MV-4-11 (cell line): ENCODE measurements around the gene HES4.
"Not testable (repeated sequence)": the region's sequence is repeated elsewhere in the genome, so short reads cannot be mapped to it uniquely, and the experiment has no call there.

Experiments used
- DNase-seq: peaks from one replicate; lab custom pipeline; 2025; lab: John Stamatoyannopoulos, UW

HES4 gene

DNA sequence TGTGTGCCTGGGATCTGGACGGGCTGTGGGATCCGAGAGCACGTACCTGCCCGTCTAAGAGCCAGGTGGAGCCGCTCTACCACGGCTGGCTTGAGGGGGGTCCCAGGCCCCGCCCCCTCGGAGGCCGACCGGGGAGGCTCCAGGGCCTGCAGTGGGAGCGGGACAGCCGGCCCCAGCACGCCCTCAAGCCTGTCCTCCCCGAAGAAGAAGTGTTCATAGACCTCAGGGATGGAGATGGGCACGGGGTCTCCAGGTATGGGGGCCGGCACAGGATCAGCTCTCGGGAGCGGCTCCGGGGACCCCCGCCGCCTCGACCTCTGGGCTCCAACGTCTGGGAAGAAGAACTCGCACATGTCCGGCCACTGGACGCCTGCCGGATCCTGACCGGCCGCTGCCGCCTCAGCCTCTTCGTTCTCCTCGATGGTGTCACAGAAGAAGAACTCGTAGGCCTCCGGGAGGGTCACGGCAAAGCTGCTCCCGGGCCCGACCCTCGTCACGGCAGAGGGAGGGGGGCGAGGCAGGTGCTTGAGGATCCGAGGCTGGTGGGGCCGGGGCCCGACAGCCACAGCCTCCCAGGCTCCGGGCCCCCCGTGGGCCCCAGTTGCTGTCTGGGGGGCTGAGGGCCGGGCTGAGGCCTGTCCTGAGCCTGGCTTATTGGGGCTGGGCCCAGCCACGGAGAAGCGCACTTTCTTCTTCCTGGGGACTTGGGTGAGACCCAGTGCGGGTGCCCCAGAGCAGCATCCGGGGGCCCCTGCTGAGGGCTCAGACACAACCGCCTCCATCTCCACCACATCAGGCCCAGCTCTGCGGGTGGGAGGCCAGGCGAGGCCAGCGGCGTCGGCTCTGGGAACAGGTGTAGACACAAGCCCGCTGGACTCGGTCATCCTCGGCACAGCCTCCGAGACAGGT lies 20.8 kb downstream of the HES4 start:
- no peak for DNase-seq

DNA sequence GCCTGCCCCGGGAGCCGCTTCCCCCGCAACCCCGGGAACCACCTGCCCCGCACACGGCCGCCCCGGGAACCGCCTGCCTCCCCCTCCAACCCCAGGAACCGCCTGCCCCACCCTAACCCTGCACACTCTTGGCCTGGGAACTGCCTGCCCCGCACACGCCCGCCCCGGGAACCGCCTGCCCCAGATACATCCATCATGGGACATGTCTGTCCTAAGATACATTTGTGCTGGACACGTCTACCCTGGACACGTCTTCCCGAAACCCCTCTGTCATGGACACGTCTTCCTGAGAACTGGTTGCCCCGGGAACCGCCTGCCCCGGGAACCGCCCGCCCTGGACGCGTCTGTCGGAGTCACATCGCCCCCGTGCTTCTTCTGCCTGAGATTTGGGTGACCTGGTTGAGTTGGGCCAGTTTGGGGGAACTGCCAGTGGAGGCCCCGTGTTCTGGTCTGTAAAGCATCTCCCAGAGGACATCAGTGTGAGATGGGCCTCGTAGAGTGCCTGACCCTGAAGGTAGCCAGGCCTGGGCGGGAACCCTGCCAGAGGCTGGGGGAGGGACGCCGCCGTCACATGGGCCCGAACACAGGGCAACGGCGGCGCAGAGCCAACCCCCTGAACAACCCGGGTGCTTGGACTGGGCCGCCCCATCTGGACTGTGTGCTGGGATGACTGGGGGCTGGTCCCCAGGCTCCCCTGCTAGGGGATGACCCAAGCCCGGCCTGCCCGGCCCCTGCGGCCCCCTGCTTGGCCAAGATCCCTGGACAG lies 21.6 kb downstream of the HES4 start:
- DNase-seq, result no peak

DNA sequence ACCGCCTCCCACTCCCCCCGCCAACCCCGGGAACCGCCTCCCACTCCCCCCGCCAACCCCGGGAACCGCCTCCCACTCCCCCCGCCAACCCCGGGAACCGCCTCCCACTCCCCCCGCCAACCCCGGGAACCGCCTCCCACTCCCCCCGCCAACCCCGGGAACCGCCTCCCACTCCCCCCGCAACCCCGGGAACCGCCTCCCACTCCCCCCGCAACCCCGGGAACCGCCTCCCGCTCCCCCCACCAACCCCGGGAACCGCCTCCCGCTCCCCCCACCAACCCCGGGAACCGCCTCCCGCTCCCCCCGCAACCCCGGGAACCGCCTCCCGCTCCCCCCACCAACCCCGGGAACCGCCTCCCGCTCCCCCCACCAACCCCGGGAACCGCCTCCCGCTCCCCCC lies 23.1 kb downstream of the HES4 start:
- not testable (repeated sequence) for DNase-seq

DNA sequence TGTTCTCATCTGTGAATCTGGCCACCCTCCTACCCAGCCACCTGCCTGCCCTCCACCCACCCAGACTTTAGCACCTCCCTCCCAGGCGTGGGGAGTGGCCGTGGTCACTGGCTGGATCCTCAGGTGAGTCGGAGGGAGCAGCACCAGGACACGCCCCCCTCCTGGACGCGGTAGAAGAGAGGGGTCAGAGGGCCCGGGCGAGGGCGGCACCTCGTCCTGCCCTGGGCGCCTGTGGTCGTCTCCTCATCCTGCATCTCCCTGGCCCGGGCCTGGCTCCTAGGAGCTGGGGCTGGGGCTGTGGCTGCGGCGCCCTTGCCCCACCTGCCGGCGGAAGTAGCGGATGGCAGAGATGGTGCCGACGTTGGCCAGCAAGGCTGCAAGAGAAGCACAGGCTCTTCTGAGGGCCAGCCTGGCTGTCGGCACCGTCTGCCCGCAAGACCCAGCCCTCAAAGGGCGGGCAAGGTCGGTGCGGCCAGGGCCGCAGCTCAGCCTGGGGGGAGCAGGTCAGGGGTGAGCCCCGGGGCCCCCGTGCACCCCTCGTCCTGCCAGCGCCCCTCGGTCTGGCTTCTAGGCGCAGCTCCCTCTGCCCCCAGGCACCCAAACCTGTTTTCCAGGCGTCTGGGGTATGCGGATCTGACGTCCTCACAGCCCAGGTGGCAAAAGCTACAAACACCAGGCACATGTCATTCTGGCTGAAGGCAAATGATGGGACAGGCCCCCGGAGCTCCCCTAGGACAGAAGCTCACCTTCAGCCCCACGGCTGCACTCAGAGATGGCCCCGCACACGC lies 23.8 kb downstream of the HES4 start:
- peak; percentile 57 for DNase-seq

DNA sequence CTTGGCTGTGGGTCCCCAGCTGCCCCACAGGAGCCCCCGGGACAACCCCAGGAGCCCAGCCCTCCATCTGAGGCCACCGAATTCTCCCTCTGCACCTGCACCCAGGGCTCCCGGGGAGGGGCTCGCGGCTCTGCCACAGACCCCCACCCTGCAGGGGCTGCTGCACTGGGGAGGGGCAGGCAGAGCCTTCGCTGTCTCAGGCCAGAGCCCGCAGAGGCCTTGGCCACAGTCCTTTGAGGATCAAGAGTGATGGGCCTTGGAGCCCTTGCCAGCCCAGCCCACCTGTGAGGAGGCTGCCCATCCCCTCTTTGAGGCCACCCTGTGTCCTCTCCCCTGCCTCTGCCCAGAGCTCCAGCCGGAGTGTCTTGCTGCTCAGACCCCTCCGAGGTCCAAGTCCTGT lies 24.5 kb downstream of the HES4 start:
- DNase-seq, result no peak

DNA sequence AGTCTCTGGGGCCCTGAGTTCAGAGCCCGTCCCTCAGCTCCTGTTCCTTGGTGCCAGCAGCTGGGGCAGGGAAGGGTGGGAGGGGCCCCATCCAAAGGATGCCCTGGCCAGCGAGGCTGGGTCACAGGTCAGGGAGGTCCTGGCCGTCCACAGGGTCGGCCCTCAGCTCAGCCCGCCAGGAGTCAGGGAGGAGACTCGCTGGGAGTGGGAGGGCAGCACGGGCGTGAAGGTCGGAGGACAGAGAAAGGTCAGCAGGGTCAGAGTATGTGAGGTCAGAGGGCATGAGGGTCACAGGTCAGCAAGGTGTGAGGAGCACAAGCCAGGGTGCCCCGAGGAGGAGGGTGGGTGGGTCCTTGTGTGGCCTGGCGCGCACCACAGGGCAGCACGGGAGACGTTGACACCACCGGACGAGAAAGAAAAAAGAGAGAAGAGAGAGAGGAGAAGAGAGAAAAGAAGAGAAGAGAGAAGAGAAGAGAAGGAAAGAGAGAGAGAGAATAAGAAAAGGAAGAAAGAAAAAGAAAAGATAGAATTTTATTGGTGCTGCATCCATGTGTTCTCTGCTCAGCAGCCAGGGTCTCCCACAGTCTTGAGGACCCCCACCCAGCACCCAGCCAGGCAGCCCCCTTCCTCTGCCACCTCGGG lies 25.1 kb downstream of the HES4 start:
- no peak for DNase-seq

DNA sequence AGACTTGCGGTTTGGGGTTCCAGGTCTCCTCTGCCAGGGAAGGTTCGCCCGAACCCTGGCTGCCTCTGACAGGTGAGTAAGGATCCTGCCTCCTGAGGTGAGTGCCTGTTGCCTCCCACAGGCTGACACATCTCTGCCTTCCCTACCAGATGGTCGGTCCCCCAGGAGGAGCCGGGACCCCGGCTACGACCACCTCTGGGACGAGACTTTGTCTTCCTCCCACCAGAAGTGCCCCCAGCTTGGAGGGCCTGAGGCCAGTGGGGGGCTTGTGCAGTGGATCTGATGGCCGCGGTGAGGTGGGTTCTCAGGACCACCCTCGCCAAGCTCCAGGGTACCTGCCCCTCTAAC lies 25.6 kb downstream of the HES4 start:
- DNase-seq, result no peak

DNA sequence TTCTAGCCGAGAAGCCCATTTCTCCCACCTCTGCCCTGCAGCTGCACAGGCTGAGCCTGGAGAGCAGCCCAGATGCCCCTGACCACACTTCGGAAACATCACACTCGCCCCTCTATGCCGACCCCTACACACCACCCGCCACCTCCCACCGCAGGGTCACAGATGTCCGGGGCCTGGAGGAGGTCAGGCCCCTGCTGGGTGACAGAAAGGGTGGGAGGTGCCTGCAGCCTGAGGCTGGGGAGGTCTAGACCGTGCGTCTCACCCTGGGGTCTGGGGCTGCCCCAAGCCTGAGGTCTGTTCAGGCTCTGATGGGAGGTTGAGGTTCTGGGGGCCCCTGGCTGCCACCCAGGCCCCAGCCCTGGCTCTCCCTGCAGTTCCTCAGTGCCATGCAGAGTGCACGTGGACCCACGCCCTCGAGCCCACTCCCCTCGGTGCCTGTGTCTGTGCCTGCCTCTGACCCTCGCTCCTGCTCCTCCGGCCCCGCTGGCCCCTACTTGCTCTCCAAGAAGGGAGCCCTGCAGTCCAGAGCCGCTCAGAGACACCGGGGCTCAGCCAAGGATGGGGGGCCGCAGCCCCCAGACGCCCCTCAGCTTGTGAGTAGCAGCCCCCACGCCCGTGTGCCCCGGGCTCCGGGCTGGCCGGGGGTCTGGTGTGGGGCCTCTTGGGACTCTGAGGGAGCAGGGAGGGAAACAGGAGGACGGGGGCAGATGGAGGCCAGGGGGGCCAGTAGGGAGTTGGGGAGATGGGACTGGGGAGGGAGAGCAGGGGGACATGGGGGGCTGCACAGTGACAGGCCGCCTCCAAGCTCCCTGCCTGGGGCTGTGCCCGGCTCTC lies 26.2 kb downstream of the HES4 start:
- DNase-seq, result no peak

DNA sequence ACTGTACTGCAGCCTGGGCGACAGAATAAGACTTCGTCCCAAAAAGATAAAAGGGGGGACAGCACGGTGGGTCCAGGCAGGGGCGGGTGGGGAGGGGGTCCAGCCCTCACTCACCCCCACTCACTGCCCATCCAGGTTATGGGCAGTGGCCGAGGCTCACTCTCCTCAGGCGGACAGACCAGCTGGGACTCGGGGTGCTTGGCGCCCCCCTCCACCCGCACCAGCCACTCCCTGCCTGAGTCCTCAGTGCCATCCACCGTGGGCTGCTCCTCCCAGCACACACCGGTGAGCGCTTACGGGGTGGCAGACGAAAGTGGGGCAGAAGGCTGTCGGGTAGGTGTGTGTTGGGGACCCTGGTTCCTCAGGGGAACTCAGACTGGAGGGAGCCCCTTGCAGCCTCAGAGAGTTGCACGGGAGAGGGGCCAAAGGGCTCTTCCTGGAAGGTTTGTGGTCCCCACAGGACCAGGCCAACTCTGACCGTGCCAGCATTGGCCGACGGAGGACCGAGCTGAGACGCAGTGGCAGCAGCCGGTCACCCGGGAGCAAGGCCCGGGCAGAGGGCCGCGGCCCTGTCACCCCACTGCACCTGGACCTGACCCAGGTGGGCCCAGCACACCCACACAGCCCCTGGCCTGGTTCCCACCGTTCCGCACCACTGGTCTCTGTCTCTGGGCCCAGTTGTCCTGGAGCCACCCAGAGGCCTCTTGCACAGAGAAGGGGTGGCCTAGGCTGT lies 27.0 kb downstream of the HES4 start:
- DNase-seq, result no peak

DNA sequence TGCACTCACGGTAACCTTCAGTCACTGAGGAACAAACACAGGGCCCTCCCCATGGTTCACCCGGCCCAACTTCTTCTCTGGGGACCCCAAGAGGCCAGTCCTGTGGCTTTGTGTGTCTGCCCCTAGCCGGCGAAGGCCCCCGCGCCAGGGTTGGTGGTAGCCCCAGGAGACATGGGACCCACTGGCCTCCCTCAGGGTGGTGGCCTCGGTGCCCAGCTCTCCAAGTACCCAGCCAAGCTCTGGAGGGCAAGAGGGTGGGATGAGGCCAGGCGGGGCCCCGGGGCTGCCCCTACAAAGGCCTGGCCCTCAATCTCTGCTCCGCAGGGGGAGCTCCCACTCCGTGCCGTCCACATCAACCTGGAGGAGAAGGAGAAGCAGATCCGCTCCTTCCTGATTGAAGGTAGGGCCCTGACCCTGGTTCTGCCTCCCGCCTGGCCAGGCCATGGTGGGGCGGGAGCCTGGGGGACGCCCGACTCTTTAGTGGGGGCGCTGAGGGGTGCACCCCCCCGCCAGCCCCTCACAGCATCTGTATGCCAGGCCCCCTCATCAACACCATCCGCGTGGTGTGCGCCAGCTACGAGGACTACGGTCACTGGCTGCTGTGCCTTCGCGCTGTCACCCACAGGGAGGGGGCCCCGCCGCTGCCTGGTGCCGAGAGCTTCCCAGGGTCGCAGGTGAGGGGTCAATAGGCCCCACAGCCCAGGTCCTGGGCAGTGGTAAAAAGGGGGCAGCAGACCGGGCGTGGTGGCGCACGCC lies 28.0 kb downstream of the HES4 start:
- DNase-seq, result no peak

DNA sequence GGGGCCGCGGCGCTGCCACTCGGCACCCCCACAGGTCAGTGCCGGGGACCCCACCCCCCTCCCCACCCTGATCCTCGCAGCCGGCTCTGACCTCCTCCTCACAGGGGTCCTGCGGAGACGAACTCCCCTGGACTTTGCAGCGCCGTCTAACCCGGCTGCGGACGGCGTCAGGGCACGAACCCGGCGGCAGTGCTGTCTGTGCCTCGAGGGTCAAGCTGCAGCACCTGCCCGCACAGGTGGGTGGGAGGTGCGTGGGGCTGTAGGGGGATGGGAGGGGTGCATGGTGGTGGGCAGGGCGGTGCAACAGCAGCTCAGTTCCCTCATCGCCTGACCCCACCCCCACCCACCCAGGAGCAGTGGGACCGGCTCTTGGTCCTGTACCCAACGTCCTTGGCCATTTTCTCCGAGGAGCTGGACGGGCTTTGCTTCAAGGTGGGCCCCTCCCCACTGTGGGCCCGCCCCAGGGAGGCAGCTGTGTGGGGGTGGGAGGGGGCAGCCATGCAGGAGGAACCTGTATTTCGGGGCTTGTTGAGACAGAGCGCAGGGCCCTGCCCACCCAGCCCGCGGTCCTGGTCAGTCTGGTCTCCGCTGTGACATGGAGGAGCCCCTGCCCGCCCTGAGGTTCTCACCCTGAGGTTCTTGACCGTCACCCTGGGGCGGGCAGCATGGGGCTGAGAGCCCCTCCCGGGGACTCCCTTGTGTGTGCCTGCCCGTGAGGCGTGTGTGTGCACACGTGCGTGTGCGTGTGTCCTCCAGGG lies 28.7 kb downstream of the HES4 start:
- no peak for DNase-seq

DNA sequence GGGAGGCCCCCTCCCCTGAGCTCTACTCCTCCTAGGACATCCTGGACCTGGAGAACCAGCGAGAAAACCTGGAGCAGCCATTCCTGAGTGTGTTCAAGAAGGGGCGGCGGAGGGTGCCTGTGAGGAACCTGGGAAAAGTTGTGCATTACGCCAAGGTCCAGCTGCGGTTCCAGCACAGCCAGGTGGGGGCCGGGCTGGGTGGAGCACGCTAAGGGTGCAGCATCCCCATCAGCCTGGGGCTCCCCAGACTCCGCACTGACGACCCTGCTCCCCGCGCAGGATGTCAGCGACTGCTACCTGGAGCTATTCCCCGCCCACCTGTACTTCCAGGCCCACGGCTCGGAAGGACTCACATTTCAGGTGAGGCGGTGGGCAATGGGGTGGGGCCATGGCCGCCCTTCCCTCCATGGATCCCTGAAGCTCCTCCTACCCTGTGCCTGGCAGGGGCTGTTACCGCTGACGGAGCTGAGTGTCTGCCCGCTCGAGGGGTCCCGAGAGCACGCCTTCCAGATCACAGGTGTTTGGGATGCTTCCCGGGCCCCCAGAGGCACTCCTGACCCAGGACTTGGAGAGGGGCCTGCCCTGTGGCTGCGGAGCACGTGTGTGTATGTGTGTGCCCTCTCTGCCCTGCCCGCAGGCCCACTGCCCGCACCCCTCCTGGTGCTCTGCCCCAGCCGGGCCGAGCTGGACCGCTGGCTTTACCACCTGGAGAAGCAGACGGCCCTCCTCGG lies 29.5 kb downstream of the HES4 start:
- no peak for DNase-seq

DNA sequence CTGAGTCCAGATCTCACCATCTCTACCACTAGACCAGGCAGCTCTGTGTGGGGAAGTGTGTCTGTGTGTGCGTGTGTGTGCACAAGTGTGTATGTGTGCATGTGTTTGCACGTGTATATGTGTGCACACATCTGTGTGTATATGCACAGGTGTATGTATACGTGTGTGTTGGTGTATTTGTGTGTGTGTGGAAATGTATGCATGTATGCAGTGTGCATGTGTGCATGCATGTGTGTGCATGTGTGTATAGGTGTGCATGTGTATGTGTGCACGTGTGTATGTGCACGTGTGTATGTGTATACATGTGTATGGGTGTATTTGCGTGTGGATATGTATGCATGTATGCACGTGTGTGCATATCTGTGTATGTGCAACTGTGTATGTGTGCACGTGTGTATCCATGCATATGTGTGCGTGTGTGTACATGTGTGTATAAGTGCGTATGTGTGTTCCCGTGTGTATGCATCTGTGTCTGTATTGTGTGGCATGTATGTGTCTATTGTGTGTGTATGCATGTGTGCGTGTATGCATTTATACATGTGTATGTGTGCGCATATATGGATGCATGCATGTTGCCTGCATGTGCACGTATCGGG lies 30.5 kb downstream of the HES4 start:
- no peak for DNase-seq

DNA sequence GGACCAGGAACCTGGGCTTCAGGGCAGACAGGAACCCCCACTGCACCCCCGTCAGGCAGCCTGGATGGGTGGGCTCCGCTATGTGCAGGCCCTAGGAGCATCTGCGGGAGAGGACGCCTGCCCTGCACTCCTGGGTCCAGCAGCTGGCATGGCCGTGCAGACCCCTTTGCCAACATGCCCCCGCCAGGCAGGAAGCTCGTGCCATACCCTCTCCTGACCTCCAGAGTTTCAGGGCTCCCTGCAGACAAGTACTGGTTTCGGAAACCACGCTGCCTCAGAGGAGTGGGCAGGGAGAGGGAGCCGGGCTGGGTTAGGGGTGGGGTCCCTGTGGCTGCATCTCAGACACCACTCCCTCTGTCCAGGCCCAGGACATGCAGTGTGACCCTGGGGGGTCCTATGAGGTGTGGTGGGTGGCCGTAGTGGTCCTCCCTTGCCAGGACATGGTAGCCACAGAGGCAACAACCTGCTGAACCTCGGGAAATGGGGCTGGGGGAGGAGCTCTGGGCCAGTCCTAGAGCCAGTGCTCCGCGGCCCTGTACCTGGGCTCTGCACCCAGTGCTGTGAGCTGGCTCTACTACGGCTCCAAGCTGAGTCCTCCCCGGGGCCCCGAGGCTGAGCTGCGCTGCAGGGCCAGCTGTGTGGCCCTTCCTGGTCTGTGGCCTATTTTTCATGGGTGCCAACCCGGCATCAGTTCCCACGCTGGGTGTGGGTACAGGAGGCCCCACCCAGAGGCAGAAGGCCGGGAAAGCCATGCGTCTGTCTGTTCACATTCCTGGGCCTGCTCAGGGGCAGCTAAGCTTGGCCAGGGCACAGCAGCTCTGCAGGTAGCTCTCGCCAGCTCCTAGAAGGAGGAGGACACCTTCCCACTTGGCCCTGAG lies 32.2 kb downstream of the HES4 start:
- DNase-seq, result no peak

DNA sequence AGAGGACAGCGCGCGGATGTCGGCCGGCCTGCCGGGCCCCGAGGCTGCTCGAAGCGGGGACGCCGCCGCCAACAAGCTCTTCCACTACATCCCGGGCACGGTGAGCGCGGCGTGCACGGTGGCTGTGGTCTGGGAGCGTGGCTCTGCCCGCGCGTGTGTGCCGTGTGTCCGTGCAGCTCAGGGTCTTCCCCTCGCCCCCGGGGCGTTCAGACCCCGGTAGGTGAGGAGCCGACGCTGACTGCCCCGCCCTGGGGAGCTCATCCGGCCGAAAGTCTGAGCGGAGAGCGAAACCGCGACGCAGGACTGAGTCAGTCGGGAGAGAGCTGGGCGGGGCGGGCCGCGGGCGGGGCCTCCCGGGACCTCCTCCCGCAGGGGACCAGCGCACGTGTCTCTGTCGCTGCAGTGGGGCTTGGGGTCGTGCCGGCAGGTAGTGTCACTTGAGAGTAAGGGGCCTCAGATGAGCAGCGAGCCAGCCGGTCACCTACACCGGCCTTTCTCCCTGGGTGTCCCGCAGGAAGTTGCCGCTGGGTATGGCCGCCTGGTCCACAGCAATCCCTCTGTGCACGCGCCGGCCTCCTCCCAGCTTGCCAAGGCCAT lies 33.1 kb downstream of the HES4 start:
- DNase-seq, result peak; percentile 54

DNA sequence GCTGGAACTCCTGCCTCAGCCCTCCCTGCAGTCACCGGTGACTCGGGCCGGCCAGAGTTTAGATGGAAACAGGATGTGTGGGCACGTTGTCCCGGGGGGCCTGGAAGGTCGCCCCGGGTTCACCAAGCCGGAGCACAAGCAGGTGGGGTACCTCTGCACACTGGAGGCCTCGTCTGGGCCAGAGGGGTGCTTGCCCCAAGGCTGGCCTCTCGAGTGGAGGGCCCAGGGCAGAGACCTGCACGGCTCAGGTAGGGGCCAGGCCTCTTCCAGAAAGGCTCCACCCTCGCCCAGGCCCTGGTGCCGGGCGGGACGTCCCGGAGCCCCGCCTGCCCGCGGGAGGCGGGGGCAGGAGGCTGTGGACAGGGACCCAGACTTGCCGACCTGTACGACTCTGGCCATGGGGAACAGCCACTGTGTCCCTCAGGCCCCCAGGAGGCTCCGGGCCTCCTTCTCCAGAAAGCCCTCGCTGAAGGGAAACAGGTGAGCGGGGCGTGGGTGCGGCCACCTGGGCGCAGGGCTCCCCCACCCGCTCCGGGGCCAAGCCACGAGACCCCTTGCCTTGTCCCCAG lies 33.7 kb downstream of the HES4 start, which contains the start of gene PLEKHN1:
PLEKHN1 (plus strand) TSS at position 348 of the 569 bp plus-strand sequence; CDS start at position 398, 50 bp downstream.
- DNase-seq, result peak; percentile 46
